ENCODE measurements around the gene WWOX.

DNA sequence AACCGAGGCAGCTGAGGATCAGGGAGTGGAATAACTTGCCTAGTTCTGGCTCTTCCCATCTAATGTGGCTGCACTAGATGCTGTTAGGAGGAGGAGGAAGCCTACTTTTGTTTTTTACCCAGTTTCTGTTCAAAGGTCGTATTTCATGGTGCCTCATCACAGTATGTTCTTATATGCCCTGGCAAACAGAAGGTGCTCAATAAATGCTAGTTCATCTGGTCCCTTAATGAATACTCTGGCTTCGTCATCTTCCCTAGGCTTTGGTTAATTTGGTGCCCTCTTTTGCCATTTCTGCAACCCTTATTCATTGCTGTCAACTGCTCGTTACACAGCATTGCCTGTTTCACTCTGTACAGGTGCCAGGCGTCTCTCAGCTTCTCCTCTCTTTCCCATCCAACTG is 151.7 kb downstream of the WWOX start:
- TF ChIP-seq SUZ12 (IDR thresholded peaks at IDR 0.05; ENCODE audit: extremely low read depth, insufficient read depth, insufficient read length) (no peak), YY1 (IDR thresholded peaks at IDR 0.05; ENCODE audit: insufficient read depth, insufficient read length) (no peak)

Data from NT2/D1 (cell line).